ENCODE data around the gene NPFFR1.

- TF ChIP-seq POLR2AphosphoS5 (IDR thresholded peaks at IDR 0.05; ENCODE audit: borderline replicate concordance, low read depth, low read length) = no peak
- no peak for TF ChIP-seq EZH2 (IDR thresholded peaks at IDR 0.05)
- TF ChIP-seq FOXP2 (optimal IDR thresholded peaks at IDR 0.05; ENCODE audit: control extremely low read depth, extremely low read length, insufficient read depth) = no peak
Observed at GRCh38 chr10:70254778-70255328, 29.0 kb downstream of the NPFFR1 start.
